ENCODE measurements around the gene SSTR4.

DNA sequence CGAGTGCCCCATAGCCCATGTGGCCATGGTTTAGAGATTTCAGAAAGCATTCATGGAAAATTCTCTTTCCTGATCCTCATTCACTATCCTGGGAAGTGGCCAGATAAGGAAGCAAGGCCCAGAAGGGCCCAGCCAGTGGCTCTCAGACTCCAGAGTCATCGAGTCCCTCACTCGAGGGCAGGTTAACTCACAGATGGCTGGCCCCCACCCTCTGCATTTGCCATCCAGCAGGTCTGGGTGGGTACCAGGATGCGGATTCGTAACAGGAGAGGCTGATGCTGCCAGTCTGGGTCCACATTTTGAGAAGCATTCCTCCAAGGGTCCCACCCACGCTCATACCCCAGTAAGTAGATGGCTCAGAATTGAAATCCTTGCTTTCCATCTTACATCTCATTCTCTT is 3.8 kb upstream of the SSTR4 start:
- TF ChIP-seq, protein P1, sequence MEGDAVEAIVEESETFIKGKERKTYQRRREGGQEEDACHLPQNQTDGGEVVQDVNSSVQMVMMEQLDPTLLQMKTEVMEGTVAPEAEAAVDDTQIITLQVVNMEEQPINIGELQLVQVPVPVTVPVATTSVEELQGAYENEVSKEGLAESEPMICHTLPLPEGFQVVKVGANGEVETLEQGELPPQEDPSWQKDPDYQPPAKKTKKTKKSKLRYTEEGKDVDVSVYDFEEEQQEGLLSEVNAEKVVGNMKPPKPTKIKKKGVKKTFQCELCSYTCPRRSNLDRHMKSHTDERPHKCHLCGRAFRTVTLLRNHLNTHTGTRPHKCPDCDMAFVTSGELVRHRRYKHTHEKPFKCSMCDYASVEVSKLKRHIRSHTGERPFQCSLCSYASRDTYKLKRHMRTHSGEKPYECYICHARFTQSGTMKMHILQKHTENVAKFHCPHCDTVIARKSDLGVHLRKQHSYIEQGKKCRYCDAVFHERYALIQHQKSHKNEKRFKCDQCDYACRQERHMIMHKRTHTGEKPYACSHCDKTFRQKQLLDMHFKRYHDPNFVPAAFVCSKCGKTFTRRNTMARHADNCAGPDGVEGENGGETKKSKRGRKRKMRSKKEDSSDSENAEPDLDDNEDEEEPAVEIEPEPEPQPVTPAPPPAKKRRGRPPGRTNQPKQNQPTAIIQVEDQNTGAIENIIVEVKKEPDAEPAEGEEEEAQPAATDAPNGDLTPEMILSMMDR (CRISPR knock-in tag; IDR thresholded peaks at IDR 0.05), result no peak
- TF ChIP-seq CREB1 (IDR thresholded peaks at IDR 0.05) (no peak), CREB1 (CRISPR knock-in tag; IDR thresholded peaks at IDR 0.05) (no peak), HMG20B (CRISPR knock-in tag; conservative IDR thresholded peaks at IDR 0.05) (no peak), ZNF510 (CRISPR knock-in tag; IDR thresholded peaks at IDR 0.05; ENCODE audit: low read depth) (no peak), FOXA1 (IDR thresholded peaks at IDR 0.05) (no peak), FOXA1 (CRISPR knock-in tag; IDR thresholded peaks at IDR 0.05) (no peak)

Measured in HepG2 (cell line).